ENCODE data around the gene FAM174C. TPM values are rescaled to one million over a fixed set of nuclear protein-coding genes. Genes with fewer than 3 reads are reported as not detected.
A peak's percentile ranks its signal among the peaks of the same experiment; 100 is the strongest.
"Not testable (repeated sequence)": the region's sequence is repeated elsewhere in the genome, so short reads cannot be mapped to it uniquely, and the experiment has no call there.

Gene FAM174C
- polyA plus RNA-seq, 3 donors, result 12.7 to 17.3 (median 14.5) TPM

DNA sequence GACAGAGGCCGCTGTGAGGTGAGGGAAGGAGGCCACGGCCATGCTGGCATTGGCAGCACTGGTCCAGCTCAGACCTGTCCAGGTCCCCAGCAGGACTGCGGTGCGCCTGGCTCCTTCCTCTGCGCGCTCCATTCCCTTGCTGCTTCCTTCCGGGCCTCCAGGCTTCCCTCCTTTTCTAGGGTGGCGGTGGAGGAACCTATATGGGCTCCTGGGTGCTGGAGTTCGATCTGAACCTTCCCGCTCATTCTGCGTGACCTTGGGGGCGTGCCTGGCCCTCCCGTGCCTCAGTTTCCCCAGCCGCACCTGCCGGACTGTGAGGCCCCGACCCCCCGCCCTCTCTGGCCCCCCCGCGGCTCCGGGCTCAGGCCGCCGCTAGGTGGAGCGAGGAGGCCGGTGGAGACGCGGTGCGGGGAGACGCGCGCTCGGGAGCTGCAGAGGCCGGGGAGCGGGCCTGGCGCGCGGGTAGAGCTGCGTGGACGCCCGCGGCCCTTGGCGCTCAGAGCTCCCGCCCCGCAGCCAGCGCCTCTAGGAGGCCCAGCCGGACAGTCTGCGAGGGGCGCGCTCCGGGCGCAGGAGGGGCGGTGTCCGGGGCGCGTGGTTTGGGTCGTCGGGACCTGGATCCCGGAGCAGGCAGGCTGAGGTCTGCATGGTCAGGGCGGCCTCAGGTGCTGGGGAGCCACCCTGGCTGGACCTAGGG is 40.3 kb downstream of the FAM174C start:
- DNase-seq (ENCODE audit: low read depth in 3 of 3, low spot score in 2 of 3), result no peak

DNA sequence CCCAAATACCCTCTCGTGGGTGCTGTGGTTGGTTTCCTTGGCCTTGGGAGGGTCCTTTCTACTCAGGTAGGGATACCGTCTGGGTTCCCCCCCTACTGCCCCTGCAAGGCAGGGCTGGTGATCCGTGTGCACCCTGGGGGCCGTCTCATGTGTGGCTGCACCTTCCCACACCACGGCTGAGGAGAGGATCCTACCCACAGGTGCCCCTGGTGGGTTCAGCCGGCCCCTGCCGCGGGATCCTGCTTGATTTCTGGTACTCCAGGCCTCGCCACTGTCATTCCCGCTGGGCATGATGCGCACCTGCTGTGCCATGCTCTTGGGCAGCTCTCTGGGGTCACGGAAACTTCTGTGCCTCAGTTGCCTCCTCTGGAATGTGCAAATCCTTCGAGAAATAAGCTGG is 41.1 kb downstream of the FAM174C start:
- DNase-seq (ENCODE audit: low read depth in 3 of 3, low spot score in 2 of 3), result no peak

DNA sequence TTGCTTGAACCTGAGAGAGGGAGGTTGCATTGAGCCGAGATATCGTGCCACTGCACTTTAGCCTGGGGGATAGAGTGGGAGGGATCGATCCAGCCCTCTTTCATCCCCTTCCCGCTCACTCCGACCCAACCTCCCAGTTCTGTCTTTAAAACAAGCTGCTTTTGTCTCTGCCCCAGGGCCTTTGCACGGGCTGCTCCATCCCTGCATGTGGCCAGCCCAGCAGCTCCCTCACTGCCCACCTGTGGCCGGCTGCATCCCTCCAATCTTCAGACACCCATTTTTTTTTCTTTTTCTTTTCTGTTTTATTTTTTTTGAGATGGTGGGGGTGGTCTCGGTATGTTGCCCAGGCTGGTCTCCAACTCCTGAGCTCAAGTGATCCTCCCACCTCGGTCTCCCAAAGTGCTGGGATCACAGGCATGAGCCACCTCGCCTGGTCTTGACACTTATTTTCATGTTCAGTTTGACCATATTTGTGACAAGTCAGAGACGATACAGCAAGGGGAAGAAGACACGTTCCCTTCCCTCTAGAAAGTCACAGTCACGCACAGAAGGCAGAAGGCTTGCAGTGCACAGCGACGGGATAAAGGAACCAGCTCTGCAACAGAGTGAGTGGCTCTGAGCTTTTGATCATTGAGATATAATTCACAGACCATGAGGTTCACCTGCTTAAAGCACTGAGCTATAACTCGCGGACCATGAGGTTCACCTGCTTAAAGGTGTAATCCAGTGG is 42.1 kb downstream of the FAM174C start:
- no peak for DNase-seq (ENCODE audit: low read depth in 3 of 3, low spot score in 2 of 3)

DNA sequence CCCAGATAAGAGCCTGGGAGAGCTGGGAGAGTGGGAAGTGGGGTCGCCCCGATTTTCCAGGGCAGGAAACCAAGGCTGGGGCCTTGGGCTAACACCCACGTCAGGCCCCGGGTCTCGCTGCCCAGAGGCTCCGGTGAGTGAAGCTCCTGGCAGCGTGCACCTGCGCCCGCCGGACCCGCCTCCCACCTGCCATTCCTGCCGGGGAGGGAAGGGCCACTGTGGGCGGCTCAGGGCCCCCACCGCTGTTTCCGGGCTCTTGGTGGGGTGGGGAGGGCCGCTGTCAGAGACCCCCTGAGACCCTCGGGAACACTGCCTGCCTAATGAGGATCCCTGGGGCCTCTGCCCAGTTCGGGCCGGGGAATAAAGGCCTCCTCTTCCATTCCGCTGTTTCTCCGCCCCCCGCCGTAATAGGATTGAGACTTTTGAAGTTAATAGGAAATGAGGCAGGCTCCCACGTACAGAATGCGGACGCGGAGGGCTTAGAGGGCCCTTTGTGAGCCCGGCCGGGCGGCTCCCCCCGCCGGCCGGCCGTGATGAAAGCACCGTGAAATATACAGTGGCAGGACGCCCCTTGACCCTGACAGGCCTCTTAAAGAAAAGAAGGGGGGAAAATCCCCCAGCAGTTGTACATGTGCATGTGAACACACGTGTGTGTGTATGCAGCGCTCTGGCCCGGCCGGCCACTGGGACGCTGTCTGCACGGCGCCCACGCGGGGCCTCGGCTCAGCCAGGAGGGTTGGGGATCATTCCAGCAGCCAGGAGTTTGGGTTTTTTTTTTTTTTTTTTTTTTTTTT is 43.5 kb downstream of the FAM174C start:
- no peak for DNase-seq (ENCODE audit: low read depth in 3 of 3, low spot score in 2 of 3)

DNA sequence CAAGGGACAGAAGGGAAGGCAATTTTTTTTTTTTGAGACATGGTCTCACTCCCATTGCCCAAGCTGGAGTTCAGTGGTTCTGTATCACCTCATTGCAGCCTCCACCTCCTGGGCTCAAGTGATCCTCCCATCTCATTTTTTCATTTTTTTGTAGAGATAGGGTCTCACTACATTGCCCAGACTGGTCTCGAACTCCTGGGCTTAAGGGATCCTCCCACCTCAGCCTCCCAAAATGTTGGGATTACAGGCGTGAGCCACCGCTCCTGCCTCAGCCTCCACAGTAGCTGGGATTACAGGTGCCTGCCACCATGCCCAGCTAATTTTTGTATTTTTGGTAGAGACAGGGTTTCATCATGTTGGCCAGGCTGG is 44.9 kb downstream of the FAM174C start:
- not testable (repeated sequence) for DNase-seq (ENCODE audit: low read depth in 3 of 3, low spot score in 2 of 3)

DNA sequence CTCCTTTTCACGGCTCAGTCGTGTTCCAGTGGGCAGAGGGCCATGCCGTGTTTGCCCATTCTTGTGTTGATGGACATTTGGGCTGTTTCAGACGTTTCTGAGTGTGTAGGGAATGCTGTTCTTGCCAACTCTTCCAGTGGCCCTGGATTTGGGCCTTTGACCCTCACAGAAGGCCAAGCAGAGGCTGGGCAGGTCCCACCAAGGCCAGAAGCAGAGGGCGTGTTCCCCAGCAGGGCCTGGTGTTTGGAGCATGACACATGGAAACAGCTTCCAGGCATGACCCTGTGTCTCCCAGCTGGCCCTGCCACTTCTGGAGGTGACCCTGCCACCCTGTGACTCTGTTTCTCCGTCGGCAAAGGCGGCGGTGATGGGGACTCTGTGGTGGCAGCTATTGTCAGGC is 46.2 kb downstream of the FAM174C start:
- no peak for DNase-seq (ENCODE audit: low read depth in 3 of 3, low spot score in 2 of 3)

DNA sequence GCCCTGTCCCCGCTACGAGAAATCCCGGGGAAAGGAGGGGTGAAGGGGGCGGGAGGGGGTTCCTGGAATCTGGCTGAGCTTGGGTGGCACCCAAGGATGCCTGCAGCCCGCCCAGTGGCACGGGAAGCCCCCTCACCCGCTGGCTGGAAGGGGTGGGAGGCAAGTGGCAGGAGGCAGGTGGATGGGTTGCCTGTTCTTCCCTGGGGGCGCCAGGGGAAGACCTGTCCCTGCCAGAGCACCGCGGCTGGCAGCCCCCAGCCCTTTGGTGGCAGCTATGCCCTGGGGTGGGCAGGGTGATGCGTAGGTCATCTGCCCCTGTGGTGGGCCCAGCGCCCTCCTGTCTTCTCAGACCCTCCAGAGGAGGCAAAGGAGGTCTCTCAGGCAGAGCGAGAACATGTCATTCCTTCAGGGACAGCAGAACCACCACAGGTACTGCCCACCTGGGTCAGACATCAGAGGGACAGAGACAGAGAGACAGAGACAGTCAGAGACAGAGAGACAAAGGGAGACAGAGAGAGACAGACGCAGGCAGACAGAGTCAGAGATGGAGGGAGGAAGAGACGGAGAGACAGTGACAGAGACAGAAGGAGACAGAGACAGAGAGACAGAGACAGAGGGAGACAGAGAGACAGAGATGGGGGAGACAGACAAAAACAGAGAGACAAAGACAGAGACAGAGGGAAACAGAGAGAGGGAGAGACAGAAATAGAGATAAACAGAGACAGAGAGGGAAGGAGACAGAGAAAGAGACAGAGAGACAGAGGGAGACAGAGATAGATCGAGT is 47.1 kb downstream of the FAM174C start:
- no peak for DNase-seq (ENCODE audit: low read depth in 3 of 3, low spot score in 2 of 3)

DNA sequence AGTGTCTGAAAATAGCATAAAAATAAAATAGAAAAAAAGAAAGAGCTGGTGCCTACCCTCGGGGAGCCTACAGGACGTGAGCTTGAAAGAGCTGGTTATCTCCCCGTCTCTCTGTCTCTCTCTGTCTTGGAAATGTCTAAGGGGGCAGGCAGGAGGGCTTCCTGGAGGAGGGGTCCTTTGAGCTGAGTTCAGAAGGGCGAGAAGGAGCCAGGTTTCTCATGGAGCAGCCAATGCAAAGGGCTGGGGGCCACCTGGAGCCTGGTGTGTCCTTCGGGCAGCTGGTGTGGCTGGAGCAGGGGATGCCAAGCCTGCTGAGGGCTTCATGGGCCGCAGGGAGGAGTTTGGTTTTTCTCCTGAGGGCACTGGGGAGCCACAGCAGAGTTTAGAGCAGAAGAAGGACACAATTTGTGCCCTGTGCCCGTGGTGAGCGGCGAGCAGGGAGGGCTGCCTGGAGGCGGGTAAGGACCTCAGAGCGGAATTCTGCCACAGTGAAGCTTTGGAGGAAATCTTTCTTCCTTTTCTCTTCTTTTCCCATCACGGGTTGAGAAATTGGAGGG is 49.0 kb downstream of the FAM174C start:
- DNase-seq (ENCODE audit: low read depth in 3 of 3, low spot score in 2 of 3), result no peak

DNA sequence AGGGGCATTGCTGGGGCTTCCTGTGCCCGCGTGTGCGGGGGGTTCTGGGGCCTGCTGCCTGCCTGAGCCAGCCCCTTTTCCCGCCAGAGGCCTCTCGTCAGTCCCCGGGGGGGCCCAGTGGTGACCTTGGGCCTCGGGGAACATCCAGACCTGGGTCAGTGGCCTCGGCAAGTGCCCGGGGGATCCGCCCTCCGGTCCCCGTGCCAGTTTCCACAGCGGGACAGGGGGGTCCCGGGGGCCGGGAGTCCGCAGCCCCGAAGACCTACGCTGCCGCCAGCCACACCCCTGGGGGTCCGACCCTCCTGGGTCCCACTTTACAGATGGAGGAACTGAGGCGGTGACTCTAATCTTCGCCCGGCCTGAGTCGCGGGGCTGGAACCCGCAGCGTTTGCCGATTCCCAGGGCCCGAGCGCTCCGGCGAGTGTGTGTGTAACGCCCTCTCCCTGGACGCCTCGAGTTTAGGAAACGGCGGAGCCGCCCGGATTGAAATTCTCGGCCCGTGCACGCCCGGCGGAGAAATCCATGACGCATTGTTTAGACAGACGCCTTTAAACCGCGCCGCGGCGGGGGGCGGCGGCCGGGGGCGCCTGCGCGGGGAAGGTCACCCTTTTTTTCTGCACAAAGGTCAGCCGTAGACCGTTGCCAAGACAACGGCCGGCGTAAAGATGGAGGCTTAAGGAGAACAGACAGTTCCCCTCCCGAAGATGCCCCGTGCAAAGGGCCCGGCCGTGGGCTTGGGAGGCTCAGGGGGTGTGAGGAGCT is 49.7 kb downstream of the FAM174C start:
- peak; percentile 20 to 52 (median 47) for DNase-seq (ENCODE audit: low read depth in 3 of 3, low spot score in 2 of 3)

DNA sequence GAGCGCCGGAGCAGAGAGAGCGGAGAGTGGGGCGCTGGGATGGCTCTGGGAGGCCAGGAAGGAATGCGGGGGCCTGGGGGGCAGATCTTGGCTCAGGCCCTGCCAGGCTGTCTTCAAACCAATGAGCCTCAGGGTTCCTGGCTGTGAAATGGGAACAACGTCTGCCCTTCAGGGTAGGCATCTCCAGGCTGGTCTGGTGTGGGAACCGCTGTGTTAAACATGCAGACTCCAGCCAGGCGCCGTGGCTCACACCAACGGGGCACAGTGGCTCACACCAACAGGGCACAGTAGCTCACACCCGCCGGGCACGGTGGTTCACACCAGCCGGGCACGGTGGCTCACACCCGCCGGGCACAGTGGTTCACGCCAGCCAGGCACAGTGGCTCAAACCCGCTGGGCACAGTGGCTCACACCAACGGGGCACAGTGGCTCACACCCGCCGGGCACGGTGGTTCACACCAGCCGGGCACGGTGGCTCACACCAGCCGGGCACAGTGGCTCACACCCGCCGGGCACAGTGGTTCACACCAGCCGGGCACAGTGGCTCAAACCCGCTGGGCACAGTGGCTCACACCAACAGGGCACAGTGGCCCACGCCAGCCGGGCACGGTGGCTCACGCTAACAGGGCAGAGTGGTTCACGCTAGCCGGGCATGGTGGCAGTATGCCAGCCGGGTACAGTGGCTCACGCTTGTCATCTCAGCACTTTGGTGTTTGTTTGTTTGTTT is 50.4 kb downstream of the FAM174C start:
- DNase-seq (ENCODE audit: low read depth in 3 of 3, low spot score in 2 of 3), result no peak

DNA sequence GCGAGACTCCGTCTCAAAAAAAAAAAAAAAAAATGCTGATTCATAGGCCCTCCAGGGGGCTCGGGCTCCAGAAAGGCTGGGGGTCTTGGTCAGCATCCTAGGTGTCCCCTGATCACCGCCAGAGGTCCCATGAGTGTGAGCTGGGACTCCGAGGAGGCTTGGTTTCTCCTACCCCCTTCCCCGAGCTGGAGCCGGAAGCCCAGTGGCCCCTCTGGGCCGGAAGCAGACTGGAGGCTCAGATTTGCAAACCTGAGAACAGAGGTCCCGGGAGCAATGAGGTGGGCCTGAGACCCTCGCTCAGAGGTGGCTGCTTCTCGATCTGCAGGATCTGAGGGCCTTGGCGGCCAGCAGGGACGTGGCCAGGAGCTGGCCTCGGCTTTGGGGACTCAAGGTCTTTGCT is 51.8 kb downstream of the FAM174C start:
- no peak for DNase-seq (ENCODE audit: low read depth in 3 of 3, low spot score in 2 of 3)

Other genes with a start within 250 kb of the FAM174C start
- gene CNN2, start 248.9 kb upstream of the FAM174C start, polyA plus RNA-seq (ENCODE audit: insufficient read length in 3 of 3), result 100 to 1,000 TPM; 151 to 175 (median 158) TPM
- 1 to 10 TPM; 6.1 to 6.6 (median 6.5) TPM for gene ABCA7, start 235.4 kb upstream of the FAM174C start, polyA plus RNA-seq (ENCODE audit: insufficient read length in 3 of 3)
- gene ARHGAP45, start 208.4 kb upstream of the FAM174C start, polyA plus RNA-seq (ENCODE audit: insufficient read length in 3 of 3), result 10 to 100 TPM in 1 of 3 donors, 1 to 10 TPM in 2; 7.2 to 10.6 (median 9.1) TPM
- gene POLR2E, start 180.2 kb upstream of the FAM174C start, polyA plus RNA-seq (ENCODE audit: insufficient read length in 3 of 3), result 100 to 1,000 TPM; 128 to 161 (median 143) TPM
- gene GPX4, start 171.5 kb upstream of the FAM174C start, polyA plus RNA-seq (ENCODE audit: insufficient read length in 3 of 3), result 100 to 1,000 TPM; 211 to 268 (median 248) TPM
- 10 to 100 TPM; 13.4 to 15.6 (median 14.6) TPM for gene SBNO2, start 101.3 kb upstream of the FAM174C start, polyA plus RNA-seq (ENCODE audit: insufficient read length in 3 of 3)
- gene STK11, start 69.8 kb upstream of the FAM174C start, polyA plus RNA-seq (ENCODE audit: insufficient read length in 3 of 3), result 10 to 100 TPM; 55.4 to 60.2 (median 60.1) TPM
- gene CBARP, start 37.5 kb upstream of the FAM174C start, polyA plus RNA-seq (ENCODE audit: insufficient read length in 3 of 3), result 1 to 10 TPM in 1 of 3 donors, under 1 TPM in 2; 0.78 to 1.8 (median 0.90) TPM
- 10 to 100 TPM; 65.9 to 89.4 (median 78.9) TPM for gene ATP5F1D, start 33.8 kb upstream of the FAM174C start, polyA plus RNA-seq (ENCODE audit: insufficient read length in 3 of 3)
- gene MIDN, start 26.9 kb upstream of the FAM174C start, polyA plus RNA-seq (ENCODE audit: insufficient read length in 3 of 3), result 10 to 100 TPM; 38.0 to 41.7 (median 39.3) TPM
- gene CIRBP, start 6.2 kb upstream of the FAM174C start, polyA plus RNA-seq (ENCODE audit: insufficient read length in 3 of 3), result 100 to 1,000 TPM; 737 to 892 (median 800) TPM
- gene EFNA2, start 10.3 kb downstream of the FAM174C start, polyA plus RNA-seq (ENCODE audit: insufficient read length in 3 of 3), result 1 to 10 TPM; 1.3 to 2.1 (median 1.3) TPM
- gene NDUFS7, start 108.4 kb downstream of the FAM174C start, polyA plus RNA-seq (ENCODE audit: insufficient read length in 3 of 3), result 10 to 100 TPM; 40.1 to 50.2 (median 42.7) TPM
- gene GAMT, start 126.0 kb downstream of the FAM174C start, polyA plus RNA-seq (ENCODE audit: insufficient read length in 3 of 3), result 10 to 100 TPM; 22.2 to 25.9 (median 25.8) TPM
- gene DAZAP1, start 132.1 kb downstream of the FAM174C start, polyA plus RNA-seq (ENCODE audit: insufficient read length in 3 of 3), result 10 to 100 TPM; 69.2 to 70.7 (median 69.7) TPM
- gene RPS15, start 162.9 kb downstream of the FAM174C start, polyA plus RNA-seq (ENCODE audit: insufficient read length in 3 of 3), result 100 to 1,000 TPM; 540 to 667 (median 584) TPM
- 1 to 10 TPM in 2 of 3 donors, under 1 TPM in 1; 0.86 to 1.1 (median 1.0) TPM for gene APC2, start 174.6 kb downstream of the FAM174C start, polyA plus RNA-seq (ENCODE audit: insufficient read length in 3 of 3)
- gene C19orf25, start 203.7 kb downstream of the FAM174C start, polyA plus RNA-seq (ENCODE audit: insufficient read length in 3 of 3), result 10 to 100 TPM; 17.4 to 21.2 (median 18.5) TPM
- 1 to 10 TPM; 2.7 to 4.4 (median 3.3) TPM for gene PCSK4, start 214.8 kb downstream of the FAM174C start, polyA plus RNA-seq (ENCODE audit: insufficient read length in 3 of 3)
- 10 to 100 TPM in 2 of 3 donors, 1 to 10 TPM in 1; 9.0 to 16.3 (median 13.3) TPM for gene REEP6, start 215.7 kb downstream of the FAM174C start, polyA plus RNA-seq (ENCODE audit: insufficient read length in 3 of 3)
- under 1 TPM; 0.52 to 0.61 (median 0.54) TPM for gene ADAMTSL5, start 237.5 kb downstream of the FAM174C start, polyA plus RNA-seq (ENCODE audit: insufficient read length in 3 of 3)
- gene PLK5, start 248.5 kb downstream of the FAM174C start, polyA plus RNA-seq (ENCODE audit: insufficient read length in 3 of 3), result under 1 TPM; 0.07 to 0.16 (median 0.11) TPM